Endothelial cell of umbilical vein (primary cell): ENCODE measurements around the gene BST2. TPM values are rescaled to one million over a fixed set of nuclear protein-coding genes. Genes with fewer than 3 reads are reported as not detected.

Source experiments
- BruUV-seq: library from RNA; stranded (reverse); fragments of 400-500 nt; replicated peaks from 2 replicates; lab custom pipeline; 2021; lab: Mats Ljungman, UMichigan
- CTCF ChIA-PET: fragments of 300-600, 350-600 bp; sonication (Branson Sonifier 250); formaldehyde crosslinking; loops from one replicate; lab custom pipeline; 2021; ENCODE audit warnings: antibody characterized with exemption, inconsistent platforms; lab: Charles Lee
- POLR2A ChIA-PET: fragments of 300-600, 350-600 bp; sonication (Branson Sonifier 250); formaldehyde crosslinking; loops from one replicate; lab custom pipeline; 2021; ENCODE audit warnings: antibody characterized with exemption, inconsistent platforms; lab: Charles Lee
- DNase-seq: peaks from one replicate; pipeline ENCODE4 v3.0.0-alpha.2; 2011; ENCODE audit warnings: low read depth, low spot score
- FAIRE-seq: peaks from 2 replicates; lab custom pipeline; 2011; peaks lifted over from hg19 to GRCh38; lab: Jason Lieb, UNC
- H2AFZ ChIP-seq: 2 replicates; pipeline ENCODE4 v1.6.0; 2012; ENCODE audit warnings: low read depth, low read length, control low read depth, inconsistent platforms
- H3K27ac ChIP-seq: 2 replicates; pipeline ENCODE4 v1.5.1; 2011; ENCODE audit warnings: low read depth, mild to moderate bottlenecking, control low read depth, low read length, moderate library complexity; ENCODE audit not compliant: insufficient read depth
- H3K27me3 ChIP-seq, 2 experiments: 2 replicates each; pipeline versions ENCODE4 v1.6.0 to v1.6.1; 2011; ENCODE audit warnings: low read length in 2 of 2, mixed read lengths in 1 of 2; ENCODE audit not compliant: control insufficient read depth in 2 of 2, insufficient read depth in 2 of 2
- H3K36me3 ChIP-seq, 2 experiments: 2 replicates in 1 of 2; 3 replicates in 1 of 2; pipeline ENCODE4 v1.5.1; 2011; ENCODE audit warnings: low read length in 2 of 2, mild to moderate bottlenecking in 1 of 2, moderate library complexity in 1 of 2; ENCODE audit not compliant: control insufficient read depth in 2 of 2, insufficient read depth in 2 of 2; ENCODE audit errors: extremely low read depth in 1 of 2
- H3K4me1 ChIP-seq: 3 replicates; pipeline ENCODE4 v1.5.1; 2011; ENCODE audit warnings: mild to moderate bottlenecking, low read length; ENCODE audit not compliant: control insufficient read depth, insufficient read depth; ENCODE audit errors: extremely low read depth
- H3K4me2 ChIP-seq: 2 replicates; pipeline ENCODE4 v1.6.1; 2011; ENCODE audit warnings: low read length, control low read depth, mixed read lengths; ENCODE audit not compliant: insufficient read depth
- H3K4me3 ChIP-seq, 3 experiments: fragments of 200-600 bp in 1 of 3; sonication (generic), shearing (Covaris generic) in 1 of 3; replicated peaks in 1 of 3; 2 replicates each; pipeline ENCODE4 v1.5.1; 2011 to 2016; ENCODE audit warnings: control low read depth in 3 of 3, low read length in 3 of 3, mild to moderate bottlenecking in 2 of 3, inconsistent platforms in 1 of 3, low read depth in 1 of 3, moderate library complexity in 1 of 3; ENCODE audit not compliant: insufficient read depth in 1 of 3
- H3K79me2 ChIP-seq: 2 replicates; pipeline ENCODE4 v1.6.0; 2012; ENCODE audit warnings: low read length, inconsistent platforms; ENCODE audit not compliant: control insufficient read depth, insufficient read depth
- H3K9ac ChIP-seq: replicated peaks from 2 replicates; pipeline ENCODE3; 2011; ENCODE audit warnings: low read length, control low read depth; ENCODE audit not compliant: insufficient read depth; ENCODE audit errors: extremely low read depth
- H3K9me1 ChIP-seq: replicated peaks from 3 replicates; pipeline ENCODE4 v1.6.0; 2011; ENCODE audit warnings: mild to moderate bottlenecking, low read length; ENCODE audit not compliant: control insufficient read depth, insufficient read depth; ENCODE audit errors: extremely low read depth
- H3K9me3 ChIP-seq: replicated peaks from 2 replicates; pipeline ENCODE4 v1.5.1; 2012; ENCODE audit warnings: low read length, inconsistent platforms; ENCODE audit not compliant: control insufficient read depth, insufficient read depth
- H4K20me1 ChIP-seq: replicated peaks from 2 replicates; pipeline ENCODE3; 2011; ENCODE audit warnings: mild to moderate bottlenecking, low read length; ENCODE audit not compliant: control insufficient read depth, insufficient read depth; ENCODE audit errors: extremely low read depth
- CTCF ChIP-seq, 2 donors: IDR thresholded peaks; 1 replicate in 1 of 2; 2 replicates in 1 of 2; pipeline ENCODE4 v1.5.1; 2011; ENCODE audit warnings: low read length in 2 of 2, mild to moderate bottlenecking in 2 of 2, moderate library complexity in 2 of 2, control low read depth in 1 of 2, inconsistent platforms in 1 of 2, low read depth in 1 of 2; ENCODE audit not compliant: insufficient read depth in 1 of 2; ENCODE audit errors: extremely low read depth in 1 of 2
- EZH2 ChIP-seq: IDR thresholded peaks from 2 replicates; pipeline ENCODE4 v1.6.1; 2012; ENCODE audit warnings: borderline replicate concordance, low read depth, mild to moderate bottlenecking, moderate library complexity, low read length, inconsistent platforms; ENCODE audit not compliant: severe bottlenecking
- FOS ChIP-seq: IDR thresholded peaks from 2 replicates; pipeline ENCODE4 v1.6.1; 2011; ENCODE audit warnings: mild to moderate bottlenecking, low read length, moderate library complexity, borderline replicate concordance; ENCODE audit not compliant: insufficient read depth
- GATA2 ChIP-seq: IDR thresholded peaks from 2 replicates; pipeline ENCODE4 v1.7.0; 2011; ENCODE audit warnings: low read depth, mild to moderate bottlenecking, moderate library complexity, mixed read lengths, low read length; ENCODE audit not compliant: insufficient read length, insufficient read depth
- MYC ChIP-seq: IDR thresholded peaks from one replicate; pipeline ENCODE4 v1.6.1; 2011; ENCODE audit warnings: mild to moderate bottlenecking, low read depth, low read length
- POLR2A ChIP-seq: IDR thresholded peaks from 2 replicates; pipeline ENCODE4 v1.6.1; 2012; ENCODE audit warnings: low read depth, mild to moderate bottlenecking, control low read depth, low read length
- dilution Hi-C: fragments of 300-500 bp; cut with MboI; formaldehyde crosslinking; loops from one replicate; pipeline ENCODE4 v1.15.0; 2019; ENCODE audit warnings: low sequenced_read_pairs; ENCODE audit not compliant: extremely low pct_ligation_motif_present
- intact Hi-C: fragments of 100-400 bp; cut with micrococcal nuclease; formaldehyde crosslinking; loops from one replicate; pipeline ENCODE4 v1.10.0; 2022
- polyA plus RNA-seq, 4 experiments: library from polyadenylated mRNA; depleted of rRNA in 3 of 4; stranded (reverse) in 3 of 4; unstranded in 1 of 4; fragments of >200 nt; gene quantifications; 2 replicates each; pipeline versions ENCODE4 v1.2.1 to v1.2.3, GENCODE V29; 2011 to 2012; ENCODE audit warnings: missing spikeins in 1 of 4
- total RNA-seq: library from RNA; stranded (reverse); gene quantifications from 2 replicates; pipeline ENCODE4 v1.2.3, GENCODE V29; 2021

The BST2 gene
- total and polyA plus RNA-seq, 2 donors (not counting 3 experiments of a cell fraction or from before 2014, with no cell fraction given), result 21.2 to 146 TPM

- TF ChIP-seq CTCF (IDR thresholded peaks at IDR 0.05; ENCODE audit: extremely low read depth in 1 of 2, insufficient read depth in 1 of 2, low read depth in 1 of 2, low read length in 2 of 2) (peak; percentile 8 to 39), GATA2 (no peak), MYC (no peak), FOS (no peak), POLR2A (peak; percentile 13), EZH2 (no peak)
- no peaks in the 10 kb centered on the region for H3K36me3 ChIP-seq
- no peak overlapping the region for H3K27ac ChIP-seq
- H3K79me2 ChIP-seq, result no peaks in the 10 kb centered on the region
- H3K9me3 ChIP-seq, result no peaks in the 10 kb centered on the region
- intact Hi-C loops (loop anchor here (1.0 kb wide), 1 partner anchor 25 kb away; no protein-coding TSS in a partner anchor), dilution Hi-C loops (no loop called here)
- TSS peak; percentile 11 for BruUV-seq
- DNase-seq, result peak; percentile 67
- ChIA-PET CTCF (interaction anchor here (1.0 to 1.5 kb wide), 3 partner anchors 15 to 26 kb away, joined by 3 to 12 read pairs (median 5); partner anchors contain the start of genes BST2 and CCDC194), POLR2A (no interaction called here)
- H3K4me2 ChIP-seq, result peak overlapping the region; percentile 36
- no peaks in the 10 kb centered on the region for H4K20me1 ChIP-seq
- peak overlapping the region; percentile 81 for H2AFZ ChIP-seq
- FAIRE-seq, result peak; percentile 73
- H3K4me1 ChIP-seq, result peaks cover 14% of the 10 kb centered on the region
- no peak overlapping the region for H3K9ac ChIP-seq
- no peaks in the 10 kb centered on the region for H3K27me3 ChIP-seq
- no peaks in the 10 kb centered on the region for H3K9me1 ChIP-seq
- peak overlapping the region; percentile 66 to 79 (median 68) for H3K4me3 ChIP-seq
These were observed 15.1 kb upstream of the BST2 start for GRCh38 chr19:17420475-17420924.
